H1 (cell line): ENCODE results near the gene AFAP1L2. TPM values are rescaled to one million over a fixed set of nuclear protein-coding genes. Genes with fewer than 3 reads are reported as not detected.

Source experiments
- CTCF ChIA-PET: fragments of 300-600 bp; sonication (Branson Sonifier 250); formaldehyde crosslinking; loops from one replicate; lab custom pipeline; 2021; ENCODE audit not compliant: partially characterized antibody; lab: Charles Lee
- POLR2A ChIA-PET: fragments of 300-600 bp; sonication (Branson Sonifier 250); formaldehyde crosslinking; loops from one replicate; lab custom pipeline; 2021; ENCODE audit warnings: inconsistent platforms; ENCODE audit not compliant: partially characterized antibody; lab: Charles Lee
- DNase-seq, 2 experiments: peaks; one replicate each; pipeline versions ENCODE4 v3.0.0 to v3.0.0-alpha.2; 2010 to 2022; ENCODE audit warnings: low spot score in 2 of 2, low read depth in 1 of 2, mixed read lengths in 1 of 2
- FAIRE-seq: peaks from 2 replicates; lab custom pipeline; 2011; peaks lifted over from hg19 to GRCh38; lab: Jason Lieb, UNC
- H2AFZ ChIP-seq: 2 replicates; pipeline ENCODE4 v1.8.1; 2012; ENCODE audit warnings: low read length, inconsistent platforms
- H2AK5ac ChIP-seq: 2 replicates; pipeline ENCODE4 v1.6.1; 2013; ENCODE audit warnings: low read depth, low read length
- H2BK120ac ChIP-seq: replicated peaks from 2 replicates; pipeline ENCODE3; 2013; ENCODE audit warnings: low read depth, low read length, inconsistent platforms
- H2BK12ac ChIP-seq: 2 replicates; pipeline ENCODE4 v1.6.1; 2013; ENCODE audit warnings: low read depth, low read length
- H2BK15ac ChIP-seq: 2 replicates; pipeline ENCODE4 v1.6.1; 2013; ENCODE audit warnings: low read length
- H2BK20ac ChIP-seq: 2 replicates; pipeline ENCODE4 v1.6.1; 2013; ENCODE audit warnings: low read length
- H2BK5ac ChIP-seq: 2 replicates; pipeline ENCODE4 v1.6.1; 2013; ENCODE audit warnings: low read depth, low read length
- H3K14ac ChIP-seq: 2 replicates; pipeline ENCODE4 v1.6.1; 2013; ENCODE audit warnings: inconsistent platforms; ENCODE audit not compliant: insufficient read length
- H3K18ac ChIP-seq: 2 replicates; pipeline ENCODE4 v1.6.1; 2013; ENCODE audit warnings: low read length; ENCODE audit errors: extremely low read depth
- H3K23ac ChIP-seq: 2 replicates; pipeline ENCODE4 v1.6.1; 2013; ENCODE audit warnings: inconsistent platforms; ENCODE audit not compliant: insufficient read length
- H3K23me2 ChIP-seq: 2 replicates; pipeline ENCODE4 v1.6.1; 2013; ENCODE audit warnings: low read depth, low read length
- H3K27ac ChIP-seq: 2 replicates; pipeline ENCODE4 v1.6.1; 2011; ENCODE audit warnings: low read depth, low read length, inconsistent platforms
- H3K27me3 ChIP-seq, 4 experiments: replicated peaks in 1 of 4; 1 replicate in 1 of 4; 2 replicates in 3 of 4; pipeline versions ENCODE4 v1.6.1 to v1.8.1; 2011 to 2013; ENCODE audit warnings: low read length in 3 of 4, mild to moderate bottlenecking in 3 of 4, inconsistent platforms in 2 of 4, mixed read lengths in 2 of 4, moderate library complexity in 1 of 4; ENCODE audit not compliant: control insufficient read depth in 3 of 4, insufficient read depth in 3 of 4; ENCODE audit errors: extremely low read depth in 1 of 4
- H3K36me3 ChIP-seq, 4 experiments: 2 replicates each; pipeline versions ENCODE4 v1.6.1 to v1.8.1; 2011 to 2013; ENCODE audit warnings: mild to moderate bottlenecking in 4 of 4, low read length in 3 of 4, moderate library complexity in 2 of 4, control low read depth in 1 of 4, inconsistent platforms in 1 of 4; ENCODE audit not compliant: insufficient read depth in 4 of 4, control insufficient read depth in 2 of 4
- H3K4ac ChIP-seq: replicated peaks from 2 replicates; pipeline ENCODE3; 2013; ENCODE audit warnings: low read length, low read depth, mixed read lengths, inconsistent platforms; ENCODE audit not compliant: insufficient read length
- H3K4me1 ChIP-seq, 4 experiments: replicated peaks in 1 of 4; 1 replicate in 1 of 4; 2 replicates in 3 of 4; pipeline versions ENCODE4 v1.6.1 to v1.8.1; 2011 to 2013; ENCODE audit warnings: low read length in 3 of 4, inconsistent platforms in 2 of 4, mixed read lengths in 1 of 4; ENCODE audit not compliant: insufficient read depth in 4 of 4, control insufficient read depth in 3 of 4
- H3K4me2 ChIP-seq, 2 experiments: 2 replicates each; pipeline versions ENCODE4 v1.6.1 to v1.8.1; 2011 to 2013; ENCODE audit warnings: low read depth in 2 of 2, low read length in 2 of 2, control low read depth in 1 of 2, inconsistent platforms in 1 of 2, mild to moderate bottlenecking in 1 of 2; ENCODE audit not compliant: insufficient read depth in 1 of 2
- H3K4me3 ChIP-seq, 4 experiments: fragments of 200-600, 300-600 bp in 1 of 4; sonication (generic), shearing (Covaris generic), sonication (Bioruptor Twin) in 1 of 4; 2 replicates each; pipeline versions ENCODE4 v1.5.1 to v1.8.1; 2011 to 2016; ENCODE audit warnings: low read length in 4 of 4, low read depth in 3 of 4, control low read depth in 2 of 4, inconsistent platforms in 2 of 4, mild to moderate bottlenecking in 2 of 4, mixed read lengths in 1 of 4, moderate library complexity in 1 of 4; ENCODE audit not compliant: insufficient read depth in 2 of 4; ENCODE audit errors: extremely low read depth in 1 of 4
- H3K56ac ChIP-seq: replicated peaks from 2 replicates; pipeline ENCODE3; 2013; ENCODE audit warnings: low read depth, mild to moderate bottlenecking, mixed read lengths, low read length, inconsistent platforms; ENCODE audit not compliant: insufficient read length
- H3K79me1 ChIP-seq: 2 replicates; pipeline ENCODE4 v1.6.1; 2013; ENCODE audit warnings: low read depth, low read length, control low read depth
- H3K79me2 ChIP-seq, 2 experiments: 2 replicates each; pipeline versions ENCODE4 v1.6.1 to v1.8.1; 2012 to 2013; ENCODE audit warnings: low read length in 2 of 2, mild to moderate bottlenecking in 2 of 2, inconsistent platforms in 1 of 2; ENCODE audit not compliant: insufficient read depth in 2 of 2, control insufficient read depth in 1 of 2
- H3K9ac ChIP-seq, 4 experiments: replicated peaks in 1 of 4; 1 replicate in 1 of 4; 2 replicates in 3 of 4; pipeline versions ENCODE4 v1.6.1 to v1.8.1; 2011 to 2013; ENCODE audit warnings: low read depth in 3 of 4, low read length in 3 of 4, control low read depth in 2 of 4, mild to moderate bottlenecking in 2 of 4, moderate library complexity in 2 of 4, inconsistent platforms in 1 of 4; ENCODE audit errors: extremely low read depth in 1 of 4
- H3K9me3 ChIP-seq, 2 experiments: 2 replicates each; pipeline versions ENCODE4 v1.6.1 to v1.8.1; 2012 to 2013; ENCODE audit warnings: mild to moderate bottlenecking in 2 of 2, moderate library complexity in 2 of 2, control low read depth in 1 of 2, inconsistent platforms in 1 of 2, low read depth in 1 of 2, low read length in 1 of 2, mixed read lengths in 1 of 2; ENCODE audit not compliant: insufficient read depth in 2 of 2
- H4K20me1 ChIP-seq, 2 experiments: replicated peaks in 1 of 2; 2 replicates each; pipeline versions ENCODE3 to v1.8.1; 2011 to 2013; ENCODE audit warnings: inconsistent platforms in 2 of 2, low read length in 2 of 2, mild to moderate bottlenecking in 1 of 2; ENCODE audit not compliant: insufficient read depth in 2 of 2, control insufficient read depth in 1 of 2
- H4K5ac ChIP-seq: 2 replicates; pipeline ENCODE4 v1.6.1; 2013; ENCODE audit warnings: low read length, low read depth, mixed read lengths, inconsistent platforms; ENCODE audit not compliant: insufficient read length
- H4K8ac ChIP-seq: 2 replicates; pipeline ENCODE4 v1.8.0; 2013; ENCODE audit warnings: mild to moderate bottlenecking, moderate library complexity, low read length, inconsistent platforms; ENCODE audit not compliant: insufficient read depth; ENCODE audit errors: extremely low read depth
- H4K91ac ChIP-seq: replicated peaks from 2 replicates; pipeline ENCODE3; 2013; ENCODE audit warnings: low read length, mixed read lengths, inconsistent platforms; ENCODE audit not compliant: insufficient read length
- CBX5 ChIP-seq: fragments of 300-800, 300-1000 bp; sonication (generic); IDR thresholded peaks from 2 replicates; pipeline ENCODE4 v1.7.1; 2016; ENCODE audit warnings: antibody characterized with exemption, low read length, low read depth
- CHD1 ChIP-seq: IDR thresholded peaks from 2 replicates; pipeline ENCODE4 v1.6.1; 2012; ENCODE audit warnings: low read depth, low read length, improper control_type of control experiment
- CTBP2 ChIP-seq: IDR thresholded peaks from 2 replicates; pipeline ENCODE4 v1.7.0; 2011; ENCODE audit warnings: borderline replicate concordance, mild to moderate bottlenecking, moderate library complexity, mixed read lengths, low read length; ENCODE audit not compliant: insufficient read depth, insufficient read length
- KDM1A ChIP-seq: fragments of 200-600, 300-600 bp; sonication (generic); IDR thresholded peaks from 2 replicates; pipeline ENCODE4 v1.7.1; 2016; ENCODE audit warnings: mild to moderate bottlenecking, low read length, borderline replicate concordance
- KDM4A ChIP-seq: IDR thresholded peaks from one replicate; pipeline ENCODE4 v1.7.1; 2012; ENCODE audit warnings: low read depth, mild to moderate bottlenecking, moderate library complexity, low read length, inconsistent platforms; ENCODE audit not compliant: severe bottlenecking
- KDM5A ChIP-seq: fragments of 200-600 bp; IDR thresholded peaks from 2 replicates; pipeline ENCODE4 v1.7.1; 2012; ENCODE audit warnings: mild to moderate bottlenecking, low read length, inconsistent platforms, mixed read lengths
- MAFK ChIP-seq: IDR thresholded peaks from 2 replicates; pipeline ENCODE4 v1.6.1; 2012; ENCODE audit warnings: low read depth, mild to moderate bottlenecking, improper control_type of control experiment, low read length
- RAD21 ChIP-seq, 2 experiments: IDR thresholded peaks in 1 of 2; conservative IDR thresholded peaks in 1 of 2; 2 replicates each; pipeline ENCODE4 v1.6.1; 2011; ENCODE audit warnings: low read depth in 2 of 2, low read length in 2 of 2, improper control_type of control experiment in 1 of 2, inconsistent platforms in 1 of 2, mild to moderate bottlenecking in 1 of 2, moderate library complexity in 1 of 2
- RXRA ChIP-seq: IDR thresholded peaks from 2 replicates; pipeline ENCODE4 v1.6.1; 2011; ENCODE audit warnings: low read depth, mild to moderate bottlenecking, low read length, moderate library complexity; ENCODE audit not compliant: insufficient read depth
- SP1 ChIP-seq: IDR thresholded peaks from 2 replicates; pipeline ENCODE4 v1.6.1; 2011; ENCODE audit warnings: low read depth, low read length
- TAF1 ChIP-seq: IDR thresholded peaks from 2 replicates; pipeline ENCODE4 v1.6.1; 2011; ENCODE audit warnings: mild to moderate bottlenecking, low read depth, low read length
- WGBS, 2 experiments: shearing (Covaris generic) in 1 of 2; methylation state at CpG; one replicate each; pipeline versions ENCODE4 v1.1.6 to v1.1.7; 2013 to 2015; ENCODE audit warnings: low lambda C conversion rate in 2 of 2, mixed read lengths in 2 of 2, inconsistent platforms in 1 of 2, low coverage in 1 of 2, missing lambda C conversion rate in 1 of 2; ENCODE audit not compliant: insufficient replicate concordance in 2 of 2, insufficient coverage in 1 of 2, insufficient read length in 1 of 2; ENCODE audit errors: extremely low coverage in 1 of 2, missing lambda C conversion rate in 1 of 2; 5-methylcytosine and 5-hydroxymethylcytosine counted together
- polyA plus RNA-seq, 7 experiments: library from polyadenylated mRNA; depleted of rRNA in 3 of 7; stranded (reverse) in 5 of 7; unstranded in 2 of 7; fragments of >200 nt in 5 of 7; fragments of 200-250 nt in 2 of 7; gene quantifications; 1 replicate in 5 of 7; 2 replicates in 1 of 7; 4 replicates in 1 of 7; pipeline versions ENCODE4 v1.2.1 to v1.2.3, GENCODE V29; 2011 to 2013; ENCODE audit warnings: missing spikeins in 2 of 7, mixed read lengths in 2 of 7
- total RNA-seq: library from RNA; stranded (reverse); fragmentation: NEBNext Ultra II Directional; extraction: Animal tissue kit (Norgen Biotek cat#: 25700); gene quantifications from 2 replicates; pipeline ENCODE4 v1.2.1, GENCODE V29; 2021
- TF ChIP-seq, protein P1 (sequence below): IDR thresholded peaks from 2 replicates; pipeline ENCODE4 v1.6.1; 2012; ENCODE audit warnings: inconsistent platforms

AFAP1L2 gene
- total and polyA plus RNA-seq, 2 of the 8 experiments (the other 6 are each of a cell fraction or from before 2014, with no cell fraction given) = 3.9 to 6.4 TPM

DNA sequence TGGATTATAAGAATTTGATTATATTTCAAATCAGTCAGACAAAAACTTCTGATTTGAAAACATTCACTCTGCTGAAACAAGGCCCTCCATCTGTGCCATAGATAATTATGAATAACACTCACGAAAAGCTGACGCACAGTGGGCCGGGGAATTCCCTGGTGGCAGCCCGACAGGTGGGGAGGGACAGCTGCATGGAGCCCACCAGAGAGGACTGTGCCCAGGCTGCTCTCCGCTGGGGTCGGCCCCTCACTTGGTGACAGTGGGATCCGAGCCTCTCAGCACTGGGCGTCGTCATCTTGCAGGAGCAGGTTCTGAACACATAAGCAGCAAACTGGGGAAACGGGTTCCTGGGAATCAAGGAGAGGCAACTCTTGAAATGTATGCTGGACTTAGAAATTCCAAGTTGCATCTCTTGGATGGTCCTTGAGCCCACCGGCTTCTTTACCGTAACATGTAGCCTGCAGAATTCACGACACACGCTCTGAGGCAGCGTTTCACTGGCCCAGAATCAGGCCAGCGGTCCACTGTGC is 41.4 kb downstream of the AFAP1L2 start:
- H2AFZ ChIP-seq = no peak overlapping the region
- H3K36me3 ChIP-seq = no peaks in the 10 kb centered on the region
- no peak overlapping the region for H2BK12ac ChIP-seq
- no peaks in the 10 kb centered on the region for H3K79me2 ChIP-seq
- H2BK120ac ChIP-seq = no peak overlapping the region
- H4K20me1 ChIP-seq = no peaks in the 10 kb centered on the region
- H3K18ac ChIP-seq = no peak overlapping the region
- H3K4me2 ChIP-seq = no peak overlapping the region
- H2BK20ac ChIP-seq = 0 out of 2 replicates have a peak overlapping the region, but pooled peaks have one; percentile 48
- H3K9ac ChIP-seq = no peak overlapping the region
- H3K9me3 ChIP-seq = no peaks in the 10 kb centered on the region
- no peak overlapping the region for H4K91ac ChIP-seq
- H3K4me3 ChIP-seq = no peak overlapping the region
- peak overlapping the region; percentile 72; the same call in 1 of the 2 replicates for H2BK15ac ChIP-seq
- H3K4me1 ChIP-seq = peaks cover 3 to 9% (median 5%) of the 10 kb centered on the region in 4 experiments; a peak in 5 of 7 replicates
- H3K23ac ChIP-seq = no peak overlapping the region
- H3K4ac ChIP-seq = no peak overlapping the region
- no peaks in the 10 kb centered on the region; the same call in 1 of the 2 replicates for H3K79me1 ChIP-seq
- H3K27me3 ChIP-seq = no peaks in the 10 kb centered on the region
- H4K5ac ChIP-seq = no peak overlapping the region
- ChIA-PET CTCF (interaction anchor here (1.7 to 1.8 kb wide), 2 partner anchors 8 to 25 kb away, joined by 5 to 9 read pairs; no protein-coding TSS in a partner anchor), POLR2A (no interaction called here)
- no peak overlapping the region for H4K8ac ChIP-seq
- no peak overlapping the region for H3K27ac ChIP-seq
- FAIRE-seq (no peak), DNase-seq (no peak)
- H3K56ac ChIP-seq = no peak overlapping the region
- no peak overlapping the region for H3K14ac ChIP-seq
- no peak overlapping the region for H2AK5ac ChIP-seq
- WGBS, 2 experiments = 92% methylated on average over 15 of the region's 16 CpGs; no CpG with 5 or more reads in 1 of the 2 experiments
- no peaks in the 10 kb centered on the region for H3K23me2 ChIP-seq
- no peak overlapping the region for H2BK5ac ChIP-seq
- TF ChIP-seq RXRA (no peak), KDM4A (no peak), RAD21 (IDR thresholded peaks at IDR 0.05 in 1 of 2, conservative IDR thresholded peaks at IDR 0.05 in 1 of 2; ENCODE audit: low read depth in 2 of 2, low read length in 2 of 2) (no peak), SP1 (no peak), CBX5 (no peak), CHD1 (no peak), KDM5A (no peak), CTBP2 (no peak), TAF1 (no peak), MAFK (no peak), KDM1A (no peak)
- TF ChIP-seq, protein P1, sequence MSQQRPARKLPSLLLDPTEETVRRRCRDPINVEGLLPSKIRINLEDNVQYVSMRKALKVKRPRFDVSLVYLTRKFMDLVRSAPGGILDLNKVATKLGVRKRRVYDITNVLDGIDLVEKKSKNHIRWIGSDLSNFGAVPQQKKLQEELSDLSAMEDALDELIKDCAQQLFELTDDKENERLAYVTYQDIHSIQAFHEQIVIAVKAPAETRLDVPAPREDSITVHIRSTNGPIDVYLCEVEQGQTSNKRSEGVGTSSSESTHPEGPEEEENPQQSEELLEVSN = no peak
